Right cardiac atrium (tissue), 5 donors: ENCODE measurements around the gene CDKL1. TPM values are rescaled to one million over a fixed set of nuclear protein-coding genes. Genes with fewer than 3 reads are reported as not detected.
A peak's percentile ranks its signal among the peaks of the same experiment; 100 is the strongest.

Experiments used
- ATAC-seq, 2 donors: fragments of 200-7000 bp; cut with Tn5 transposase; one replicate each; pipeline versions ENCODE4 v1.8.0 to v1.9.1; 2020; ENCODE audit warnings: moderate library complexity in 2 of 2, mild to moderate bottlenecking in 1 of 2
- DNase-seq, 3 donors: peaks; one replicate each; pipeline ENCODE4 v3.0.0-alpha.2; 2020
- H3K27ac ChIP-seq: one replicate; pipeline ENCODE4 v1.5.1; 2013; ENCODE audit warnings: mild to moderate bottlenecking, low read length, control low read depth, moderate library complexity
- H3K27me3 ChIP-seq: one replicate; pipeline ENCODE4 v1.6.1; 2013; ENCODE audit not compliant: control insufficient read depth, insufficient read depth
- H3K4me1 ChIP-seq: one replicate; pipeline ENCODE4 v1.6.1; 2013; ENCODE audit warnings: low read length; ENCODE audit not compliant: control insufficient read depth, insufficient read depth
- H3K4me3 ChIP-seq: one replicate; pipeline ENCODE4 v1.5.1; 2013; ENCODE audit warnings: low read length, control low read depth
- H3K9me3 ChIP-seq: one replicate; pipeline ENCODE4 v1.6.1; 2013; ENCODE audit warnings: low read length; ENCODE audit not compliant: control insufficient read depth
- WGBS: extraction: QIAGEN DNeasy Blood & Tissue Kit; methylation state at CpG from one replicate; pipeline ENCODE4 v1.1.7; 2013; 5-methylcytosine and 5-hydroxymethylcytosine counted together
- intact Hi-C, 4 donors: fragments of 100-400 bp; cut with DNase I; formaldehyde crosslinking; loops; one replicate each; pipeline versions ENCODE4 v1.11.0 to v1.14.0; 2022 to 2023
- polyA plus RNA-seq: library from polyadenylated mRNA; stranded (reverse); fragments of 200-250 nt; gene quantifications from one replicate; pipeline ENCODE4 v1.2.3, GENCODE V29; 2013
- total RNA-seq, 4 donors: library from RNA; stranded (reverse); fragmentation: NEBNext Ultra II Directional; extraction: Animal tissue kit (Norgen Biotek cat#: 25700); gene quantifications; one replicate each; pipeline ENCODE4 v1.2.1, GENCODE V29; 2021
- donor health status: healthy with polysubstance abuse.
- donor health status: DM: no; HTN: yes; CAD: no.
- donor health status: DM: no; HTN: no; CAD: no.
- donor health status: DM: no; HTN: yes; CAD: no; lungs with severe emphysema.
- donor health status: DM: yes; HTN: yes; CAD: no.

Gene CDKL1
- total and polyA plus RNA-seq, 5 donors: 1.0 to 4.7 (median 2.6) TPM

DNA sequence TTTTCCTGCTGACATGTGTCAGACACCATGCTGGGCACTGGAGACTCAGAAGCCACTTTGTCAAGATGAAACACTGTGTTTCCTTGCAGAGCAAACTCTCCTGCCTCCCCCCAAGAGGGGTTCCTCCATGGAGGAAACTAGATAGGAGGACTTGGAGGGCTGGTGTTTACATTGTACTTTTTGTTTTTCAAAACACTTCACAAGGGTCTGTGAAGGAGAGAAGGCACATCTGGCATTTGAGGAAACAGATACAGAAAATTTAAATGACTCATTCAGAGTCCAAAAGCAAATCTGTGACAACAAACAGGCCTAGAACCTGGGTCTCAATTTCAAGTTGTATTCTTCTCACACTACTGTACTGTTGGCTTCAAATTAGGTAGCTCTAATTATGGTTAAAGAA is 6.7 kb upstream of the CDKL1 start:
- Histone ChIP-seq H3K27ac (no peak overlapping the region), H3K4me3 (no peak overlapping the region), H3K27me3 (no peaks in the 10 kb centered on the region), H3K4me1 (no peaks in the 10 kb centered on the region), H3K9me3 (no peaks in the 10 kb centered on the region)
- ATAC-seq (no peak), DNase-seq (no peak)
- intact Hi-C loops: no loop called here

DNA sequence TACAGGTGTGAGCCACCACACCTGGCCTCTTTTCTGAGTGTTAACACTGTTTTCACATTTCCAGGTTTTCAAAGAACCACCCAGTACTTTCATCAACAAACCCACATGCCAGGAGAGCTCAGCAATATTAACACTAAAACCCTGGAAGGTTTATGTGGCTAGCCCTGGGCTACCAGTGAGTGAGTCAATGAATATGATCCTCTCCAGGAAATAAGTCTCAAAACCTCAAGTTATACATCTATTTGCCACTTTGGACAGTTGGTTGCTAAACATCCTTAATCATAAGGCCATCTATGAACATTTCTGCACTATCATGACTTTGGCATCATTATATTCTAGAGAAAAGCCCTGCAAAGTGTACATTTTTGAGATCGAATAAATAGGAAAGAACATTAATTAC is 6.3 kb upstream of the CDKL1 start:
- ATAC-seq (no peak), DNase-seq (no peak)
- Histone ChIP-seq H3K27ac (no peak overlapping the region), H3K4me1 (no peaks in the 10 kb centered on the region), H3K9me3 (no peaks in the 10 kb centered on the region), H3K4me3 (no peak overlapping the region), H3K27me3 (no peaks in the 10 kb centered on the region)
- 49% methylated on average over 1 of the region's 1 CpG for WGBS
- intact Hi-C loops: no loop called here

DNA sequence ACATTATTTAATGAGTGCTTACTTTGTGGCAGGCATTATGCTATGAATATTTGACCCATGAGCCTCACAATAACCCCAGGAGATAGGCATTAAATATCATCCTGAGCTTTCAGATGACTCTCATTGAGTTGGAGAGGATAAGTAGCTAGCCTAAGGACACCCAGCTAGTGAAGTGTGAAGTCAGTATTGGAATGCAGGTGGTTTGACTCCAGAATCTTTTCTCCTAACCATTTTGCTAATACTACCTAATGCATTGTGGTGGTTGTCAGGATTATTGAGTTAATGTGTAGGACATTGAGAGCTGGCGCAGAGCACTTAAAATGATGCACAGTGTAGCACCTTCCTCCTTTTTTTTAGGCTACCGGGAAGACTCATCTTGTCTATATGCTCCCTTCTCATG is 3.8 kb upstream of the CDKL1 start:
- Histone ChIP-seq H3K9me3 (no peaks in the 10 kb centered on the region), H3K27ac (no peak overlapping the region), H3K4me1 (no peaks in the 10 kb centered on the region), H3K4me3 (no peak overlapping the region), H3K27me3 (no peaks in the 10 kb centered on the region)
- DNase-seq (no peak), ATAC-seq (no peak)
- intact Hi-C loops: no loop called here
- 91% methylated on average over 2 of the region's 2 CpGs for WGBS

DNA sequence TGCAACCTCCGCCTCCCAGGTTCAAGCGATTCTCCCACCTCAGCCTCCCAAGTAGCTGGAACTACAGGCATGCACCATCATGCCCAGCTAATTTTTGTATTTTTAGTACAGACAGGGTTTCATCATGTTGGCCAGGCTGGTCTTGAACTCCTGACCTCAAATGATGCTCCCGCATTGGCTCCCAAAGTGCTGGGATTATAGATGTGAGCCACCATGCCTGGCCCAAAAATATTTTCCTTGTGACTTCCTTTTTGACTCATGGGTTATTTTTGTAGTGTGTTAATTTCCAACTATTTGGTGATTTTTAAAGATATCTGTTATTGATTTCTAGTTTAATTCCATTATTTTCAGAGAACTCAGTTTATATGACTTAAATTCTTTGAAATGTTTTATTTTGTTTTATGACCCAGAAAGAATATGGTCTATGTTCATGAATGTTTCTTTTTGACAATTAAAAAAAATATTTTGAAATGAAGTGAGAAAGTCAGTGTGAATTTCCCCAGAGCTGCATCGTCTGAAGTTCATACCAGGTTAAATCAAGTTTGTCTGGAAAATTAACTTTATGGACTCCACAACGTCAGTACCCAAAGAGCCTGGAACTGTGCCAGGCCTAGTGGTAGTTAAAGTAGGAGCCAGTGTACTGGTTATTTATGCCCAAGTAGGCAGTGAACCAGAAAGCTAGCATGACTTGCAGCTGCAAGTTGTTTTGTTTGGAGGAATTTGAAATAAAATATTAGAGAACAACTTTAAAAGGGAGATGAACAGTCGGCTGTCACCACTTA is 2.8 kb upstream of the CDKL1 start:
- Histone ChIP-seq H3K9me3 (no peaks in the 10 kb centered on the region), H3K4me3 (no peak overlapping the region), H3K27ac (no peak overlapping the region), H3K27me3 (no peaks in the 10 kb centered on the region), H3K4me1 (no peaks in the 10 kb centered on the region)
- DNase-seq (no peak), ATAC-seq (no peak)
- 73% methylated on average over 6 of the region's 6 CpGs for WGBS
- intact Hi-C loops: no loop called here

DNA sequence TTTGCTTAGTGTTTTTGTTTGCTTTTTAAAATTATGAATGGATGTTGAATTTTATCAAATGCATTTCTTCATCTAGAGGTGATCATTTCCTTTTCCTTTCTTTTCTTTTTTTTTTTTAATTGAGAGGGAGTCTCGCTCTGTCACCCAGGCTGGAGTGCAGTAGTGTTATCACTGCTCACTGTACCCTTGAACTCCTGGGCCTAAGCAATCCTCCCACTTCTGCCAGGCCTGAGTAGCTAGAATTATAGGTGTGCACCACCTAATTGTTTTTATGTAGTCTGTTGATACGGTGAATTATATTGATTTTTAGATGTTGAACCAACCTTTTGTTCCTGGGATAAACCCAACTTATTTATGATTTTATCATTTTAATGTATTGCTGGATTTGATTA is 1.5 kb upstream of the CDKL1 start:
- 94% methylated on average over 2 of the region's 2 CpGs for WGBS
- H3K9me3 ChIP-seq: no peaks in the 10 kb centered on the region
- ATAC-seq: no peak
- H3K4me1 ChIP-seq: no peaks in the 10 kb centered on the region
- H3K4me3 ChIP-seq: no peak overlapping the region
- H3K27ac ChIP-seq: no peak overlapping the region
- no peaks in the 10 kb centered on the region for H3K27me3 ChIP-seq
- intact Hi-C loops: no loop called here
- no peak for DNase-seq

DNA sequence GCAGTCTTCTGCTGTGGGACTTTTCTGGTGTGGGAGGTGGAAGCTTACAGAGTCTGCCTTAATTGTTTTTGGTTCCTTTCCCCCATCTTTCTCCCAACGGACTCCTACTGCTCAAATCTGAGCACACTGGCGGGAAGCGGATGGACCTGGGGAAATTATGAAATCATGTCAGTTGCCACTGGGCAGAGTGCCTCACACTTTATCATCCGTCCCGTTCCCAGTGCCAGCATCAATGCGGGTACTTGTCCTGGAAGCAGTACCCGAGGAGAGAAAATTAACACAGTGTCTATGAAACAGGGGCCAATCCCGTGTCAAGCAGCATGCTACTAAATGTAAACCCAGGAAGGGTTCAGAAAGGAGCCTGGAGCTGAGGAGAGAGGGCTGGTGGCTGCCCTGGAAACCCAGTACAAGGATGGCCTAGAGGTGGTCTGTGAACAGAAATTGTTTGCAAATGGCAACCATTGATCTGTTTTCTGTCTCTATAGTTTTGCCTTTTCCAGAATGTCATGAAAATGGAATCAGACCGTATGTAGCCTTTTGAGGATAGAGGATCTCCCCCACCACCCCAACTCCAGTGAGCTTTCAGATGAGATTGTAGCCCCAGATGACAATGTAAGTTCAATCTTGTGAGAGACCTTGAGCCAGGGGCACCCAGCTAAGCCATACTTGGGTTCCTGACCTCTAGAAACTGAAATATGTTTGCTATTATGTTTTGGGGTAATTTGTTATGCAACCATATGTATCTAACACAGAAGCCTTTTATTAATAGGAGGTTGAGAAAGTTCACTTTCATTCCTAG is 908 bp upstream of the CDKL1 start:
- Histone ChIP-seq H3K27me3 (no peaks in the 10 kb centered on the region), H3K27ac (no peak overlapping the region), H3K4me3 (peak overlapping the region; percentile 73), H3K4me1 (no peaks in the 10 kb centered on the region), H3K9me3 (no peaks in the 10 kb centered on the region)
- peak in 2 of 3 donors; percentile 28 to 51 for DNase-seq
- WGBS: 13% methylated on average over 9 of the region's 9 CpGs
- peak; percentile 57 to 59 for ATAC-seq
- intact Hi-C loops: no loop called here

DNA sequence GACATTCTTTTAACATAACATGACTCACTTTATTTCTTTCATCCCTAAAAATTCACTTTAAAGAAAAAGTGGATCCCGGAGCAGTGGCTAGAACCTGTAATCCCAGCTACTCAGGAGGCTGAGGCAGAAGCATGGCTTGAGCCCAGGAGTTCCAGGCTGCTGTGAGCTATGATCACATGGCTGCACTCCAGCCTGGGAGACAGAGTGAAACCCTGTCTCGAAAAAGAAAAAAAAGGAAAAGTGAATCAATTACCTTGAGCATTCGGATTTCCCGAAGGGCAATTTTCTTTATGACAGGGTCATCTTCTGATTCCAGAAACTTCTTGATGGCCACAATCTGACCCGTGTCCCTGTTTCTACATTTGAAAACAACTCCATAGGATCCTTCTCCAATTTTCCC is 1.2 kb downstream of the CDKL1 start:
- intact Hi-C loops: no loop called here
- no peak overlapping the region for H3K27ac ChIP-seq
- peak in 2 of 3 donors; percentile 51 to 73 for DNase-seq

DNA sequence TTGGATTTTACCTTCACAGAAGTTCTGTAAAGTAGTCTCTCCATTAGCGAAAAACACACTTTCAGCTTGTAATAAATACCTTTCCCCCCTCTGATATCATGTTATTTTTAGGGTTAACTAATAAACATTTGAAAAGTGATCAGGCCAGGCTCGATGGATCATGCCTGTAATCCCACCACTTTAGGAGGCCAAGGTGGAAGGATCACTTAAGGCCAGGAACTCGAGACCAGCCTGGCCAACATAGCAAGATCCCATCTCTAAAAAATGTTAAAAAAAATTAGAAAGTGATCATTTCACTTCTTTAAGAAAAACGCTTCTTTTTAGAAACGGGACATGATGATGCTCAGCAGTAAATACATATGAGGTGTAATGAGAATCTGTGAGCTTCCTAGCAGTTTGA is 2.0 kb downstream of the CDKL1 start:
- H3K27me3 ChIP-seq: no peaks in the 10 kb centered on the region
- H3K9me3 ChIP-seq: no peaks in the 10 kb centered on the region
- intact Hi-C loops: no loop called here
- DNase-seq (no peak), ATAC-seq (no peak)
- 96% methylated on average over 5 of the region's 5 CpGs for WGBS
- no peaks in the 10 kb centered on the region for H3K4me1 ChIP-seq
- H3K27ac ChIP-seq: no peak overlapping the region
- H3K4me3 ChIP-seq: no peak overlapping the region

More for the DNA sequence above, 1.2 kb downstream of the CDKL1 start:
- H3K4me1 ChIP-seq: no peaks in the 10 kb centered on the region
- H3K9me3 ChIP-seq: no peaks in the 10 kb centered on the region
- ATAC-seq: no peak
- H3K27me3 ChIP-seq: no peaks in the 10 kb centered on the region
- WGBS: 76% methylated on average over 5 of the region's 5 CpGs
- peak overlapping the region; percentile 73 for H3K4me3 ChIP-seq

DNA sequence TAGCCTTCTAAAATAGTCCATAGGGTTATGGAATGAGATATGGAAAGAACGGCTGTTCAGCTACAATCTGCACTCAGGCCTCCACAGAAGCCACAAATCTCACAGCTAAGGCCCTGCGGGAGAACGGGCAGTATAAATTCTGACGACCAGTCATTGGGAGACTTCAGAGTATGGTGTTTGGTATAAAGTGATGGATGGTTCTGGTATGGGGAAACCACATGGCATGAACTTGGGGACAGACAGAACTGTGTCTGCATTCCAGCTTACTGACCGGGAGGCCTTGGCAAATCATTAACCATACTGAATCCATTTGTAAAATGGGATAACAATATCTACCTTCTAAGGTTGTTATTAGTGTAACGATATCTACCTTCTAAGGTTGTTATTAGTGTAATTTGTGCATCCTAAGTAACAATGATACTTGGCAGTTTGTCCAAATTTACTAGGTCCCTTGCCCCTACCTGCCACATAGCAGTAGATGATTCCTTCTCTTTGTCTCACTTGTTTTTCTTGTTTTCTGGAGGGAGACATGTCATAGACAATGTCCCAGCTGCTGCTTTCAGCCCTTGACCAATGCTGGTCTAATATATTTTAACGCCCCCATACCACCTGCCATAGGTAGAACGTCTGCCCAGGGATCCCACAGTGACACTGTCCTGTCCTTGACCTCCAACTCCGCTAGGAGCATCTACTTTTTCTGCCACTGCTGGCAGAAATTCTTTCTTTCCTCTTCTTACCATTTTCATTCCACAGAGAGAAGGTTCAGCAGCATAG is 6.8 kb downstream of the CDKL1 start:
- WGBS: 92% methylated on average over 9 of the region's 9 CpGs
- Histone ChIP-seq H3K4me3 (no peak overlapping the region), H3K4me1 (no peaks in the 10 kb centered on the region), H3K9me3 (no peaks in the 10 kb centered on the region), H3K27ac (no peak overlapping the region), H3K27me3 (no peaks in the 10 kb centered on the region)
- intact Hi-C loops: no loop called here
- ATAC-seq (no peak), DNase-seq (no peak)

DNA sequence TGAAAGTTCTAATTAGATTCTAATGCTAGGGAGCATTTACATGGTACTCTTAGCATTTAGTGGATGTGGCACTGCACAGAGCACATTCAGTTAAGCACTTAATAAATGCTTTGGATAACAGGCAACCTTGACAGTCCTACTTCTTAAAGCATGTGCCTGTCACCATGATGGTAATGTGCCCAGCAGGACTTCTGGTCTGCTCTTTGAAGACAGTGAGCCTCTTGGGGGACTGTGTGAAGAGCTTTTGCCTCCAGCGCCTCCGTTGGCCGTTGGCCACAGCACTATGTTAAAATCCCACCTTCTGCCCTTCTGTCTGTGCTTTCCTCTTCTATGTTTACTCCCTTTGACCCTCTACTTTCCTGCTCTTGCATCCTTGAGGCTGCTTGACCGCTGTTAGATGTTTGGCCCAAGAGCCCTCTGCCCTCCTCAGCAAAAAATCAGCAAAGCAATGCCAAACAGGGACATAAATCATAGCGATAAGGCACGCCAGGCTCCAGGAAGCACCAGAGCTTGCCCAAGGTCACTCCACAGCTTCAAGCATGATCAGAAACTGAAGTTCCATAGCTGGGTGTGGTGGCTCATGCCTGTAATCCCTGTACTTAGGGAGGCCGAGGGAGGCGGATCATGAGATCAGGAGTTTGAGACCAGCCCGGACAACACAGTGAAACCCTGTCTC is 8.3 kb downstream of the CDKL1 start:
- Histone ChIP-seq H3K9me3 (no peaks in the 10 kb centered on the region), H3K4me3 (no peak overlapping the region), H3K27ac (no peak overlapping the region), H3K4me1 (no peaks in the 10 kb centered on the region), H3K27me3 (no peaks in the 10 kb centered on the region)
- intact Hi-C loops: no loop called here
- WGBS: 74% methylated on average over 9 of the region's 9 CpGs
- DNase-seq (no peak), ATAC-seq (peak in 1 of 2 donors; percentile 48)
